OCI-LY7 (cell line): ENCODE measurements around the gene RBM44. TPM values are rescaled to one million over a fixed set of nuclear protein-coding genes. Genes with fewer than 3 reads are reported as not detected.

Experiments
- BruUV-seq: library from RNA; stranded (reverse); fragments of 400-500 nt; replicated peaks from 2 replicates; lab custom pipeline; 2021; lab: Mats Ljungman, UMichigan
- CTCF ChIA-PET: fragments of 300-600 bp; sonication (Branson Sonifier 250); formaldehyde crosslinking; loops from one replicate; lab custom pipeline; 2022; ENCODE audit warnings: antibody characterized with exemption; ENCODE audit not compliant: unreplicated experiment; lab: Charles Lee
- POLR2A ChIA-PET: fragments of 300-600 bp; sonication (Branson Sonifier 250); formaldehyde crosslinking; loops from one replicate; lab custom pipeline; 2022; ENCODE audit warnings: antibody characterized with exemption; lab: Charles Lee
- DNase-seq: peaks from one replicate; pipeline ENCODE4 v3.0.0-alpha.2; 2015; ENCODE audit warnings: low spot score
- H2AFZ ChIP-seq: fragments of 200-600 bp; sonication (generic), shearing (Covaris generic); 2 replicates; pipeline ENCODE4 v1.6.1; 2014; ENCODE audit warnings: mild to moderate bottlenecking, antibody characterized with exemption, low read length, moderate library complexity
- H3K27ac ChIP-seq: fragments of 200-600 bp; sonication (generic); 2 replicates; pipeline ENCODE4 v1.5.1; 2014; ENCODE audit warnings: mixed run types, low read depth, mild to moderate bottlenecking, moderate library complexity, low read length, inconsistent platforms; ENCODE audit not compliant: poor library complexity, severe bottlenecking
- H3K36me3 ChIP-seq: fragments of 200-600 bp; sonication (generic); 2 replicates; pipeline ENCODE4 v1.6.1; 2014; ENCODE audit warnings: mild to moderate bottlenecking, antibody characterized with exemption, low read length, moderate library complexity, mixed read lengths; ENCODE audit not compliant: insufficient read depth
- H3K4me1 ChIP-seq: fragments of 200-600 bp; sonication (generic); 2 replicates; pipeline ENCODE4 v1.5.1; 2014; ENCODE audit warnings: mild to moderate bottlenecking, low read length; ENCODE audit not compliant: insufficient read depth, poor library complexity, severe bottlenecking
- H3K4me2 ChIP-seq: fragments of 200-600 bp; sonication (generic); 2 replicates; pipeline ENCODE4 v1.6.1; 2014; ENCODE audit warnings: mild to moderate bottlenecking, low read length
- H3K4me3 ChIP-seq: fragments of 200-600 bp; sonication (generic); 2 replicates; pipeline ENCODE4 v1.5.1; 2014; ENCODE audit warnings: mild to moderate bottlenecking, low read depth, low read length; ENCODE audit not compliant: poor library complexity, severe bottlenecking
- H3K79me2 ChIP-seq: fragments of 200-600 bp; sonication (generic); 2 replicates; pipeline ENCODE4 v1.6.1; 2016; ENCODE audit warnings: low read depth, mild to moderate bottlenecking, low read length, moderate library complexity, mixed read lengths; ENCODE audit not compliant: insufficient read depth
- H3K9me2 ChIP-seq: fragments of 200-600 bp; sonication (generic); 2 replicates; pipeline ENCODE4 v1.6.1; 2016; ENCODE audit warnings: mild to moderate bottlenecking, low read length, mixed read lengths; ENCODE audit not compliant: insufficient read depth
- H3K9me3 ChIP-seq: fragments of 200-600 bp; sonication (generic); 2 replicates; pipeline ENCODE4 v1.6.1; 2014; ENCODE audit warnings: mild to moderate bottlenecking, mixed run types, low read length, mixed read lengths
- H4K20me1 ChIP-seq: fragments of 200-600 bp; sonication (generic); 2 replicates; pipeline ENCODE4 v1.6.1; 2014; ENCODE audit warnings: mild to moderate bottlenecking, antibody characterized with exemption, low read length, moderate library complexity, mixed read lengths; ENCODE audit not compliant: insufficient read depth
- CTCF ChIP-seq: fragments of 200-600 bp; sonication (generic); conservative IDR thresholded peaks from 2 replicates; pipeline ENCODE4 v1.5.1; 2014; ENCODE audit warnings: mild to moderate bottlenecking, antibody characterized with exemption, low read length, moderate library complexity, mixed read lengths
- EZH2phosphoT487 ChIP-seq: fragments of 200-600 bp; sonication (generic); IDR thresholded peaks from 2 replicates; pipeline ENCODE4 v1.6.1; 2018; ENCODE audit warnings: low read depth, borderline replicate concordance, mild to moderate bottlenecking, mixed run types, antibody characterized with exemption, low read length, moderate library complexity, mixed read lengths
- intact Hi-C: fragments of 100-400 bp; cut with micrococcal nuclease; formaldehyde crosslinking; loops from one replicate; pipeline ENCODE4 v1.10.0; 2022; ENCODE audit not compliant: unreplicated experiment
- total RNA-seq, 2 experiments: library from RNA; depleted of rRNA in 1 of 2; stranded (reverse); fragments of >200 nt in 1 of 2; shearing (Covaris generic) in 1 of 2; gene quantifications; 2 replicates each; pipeline ENCODE4 v1.2.3, GENCODE V29; 2014 to 2022

Gene RBM44
- total RNA-seq, 2 experiments from 2014 or later: 0.72 to 1.2 TPM

- ChIA-PET POLR2A (no interaction called here), CTCF (no interaction called here)
- TF ChIP-seq CTCF (no peak), EZH2phosphoT487 (no peak)
- Histone ChIP-seq H3K4me1 (no peaks in the 10 kb centered on the region), H3K4me2 (no peak overlapping the region), H3K27ac (no peak overlapping the region), H3K9me3 (no peaks in the 10 kb centered on the region), H3K4me3 (no peak overlapping the region), H3K36me3 (no peaks in the 10 kb centered on the region), H2AFZ (no peak overlapping the region), H3K79me2 (no peaks in the 10 kb centered on the region), H3K9me2 (no peaks in the 10 kb centered on the region), H4K20me1 (no peaks in the 10 kb centered on the region)
- intact Hi-C loops: no loop called here
- no TSS peak for BruUV-seq
- no peak for DNase-seq
These were observed 465 bp downstream of the RBM44 start for GRCh38 chr2:237799060-237799428.

- Histone ChIP-seq H3K4me2 (no peak overlapping the region), H3K9me3 (no peaks in the 10 kb centered on the region), H3K79me2 (no peaks in the 10 kb centered on the region), H3K9me2 (no peaks in the 10 kb centered on the region), H2AFZ (no peak overlapping the region), H3K4me3 (no peak overlapping the region), H3K36me3 (no peaks in the 10 kb centered on the region), H3K27ac (no peak overlapping the region), H4K20me1 (no peaks in the 10 kb centered on the region), H3K4me1 (peaks cover 5% of the 10 kb centered on the region)
- TF ChIP-seq EZH2phosphoT487 (no peak), CTCF (no peak)
- no TSS peak for BruUV-seq
- DNase-seq: no peak
- intact Hi-C loops: no loop called here
- ChIA-PET CTCF (no interaction called here), POLR2A (no interaction called here)
These were observed 2.9 kb downstream of the RBM44 start for GRCh38 chr2:237801466-237801865.

GRCh38 chr2:237806334-237806733 lies 7.8 kb downstream of the RBM44 start:
- no TSS peak for BruUV-seq
- no peaks in the 10 kb centered on the region for H3K79me2 ChIP-seq
- H4K20me1 ChIP-seq: no peaks in the 10 kb centered on the region
- no peak overlapping the region for H2AFZ ChIP-seq
- no peaks in the 10 kb centered on the region for H3K36me3 ChIP-seq
- POLR2A ChIA-PET: no interaction called here
- H3K4me1 ChIP-seq: peaks cover 5% of the 10 kb centered on the region
- TF ChIP-seq CTCF (no peak), EZH2phosphoT487 (no peak)
- H3K4me2 ChIP-seq: no peak overlapping the region
- no peaks in the 10 kb centered on the region for H3K9me2 ChIP-seq
- no peak for DNase-seq
- intact Hi-C loops: no loop called here
- no peak overlapping the region for H3K27ac ChIP-seq
- H3K9me3 ChIP-seq: no peaks in the 10 kb centered on the region
- CTCF ChIA-PET: no interaction called here
- H3K4me3 ChIP-seq: no peak overlapping the region
